Measurements from ENCODE around the gene ZNRF3. TPM values are rescaled to one million over a fixed set of nuclear protein-coding genes. Genes with fewer than 3 reads are reported as not detected.

Gene ZNRF3
- polyA plus RNA-seq, 1 donor (not counting 4 experiments of a cell fraction or from before 2014, with no cell fraction given) = 2.6 TPM

- Histone ChIP-seq H3K4me3 (ENCODE audit: control insufficient read depth in 2 of 3, extremely low read depth in 1 of 3, insufficient read depth in 2 of 3, low read depth in 1 of 3, low read length in 3 of 3) (no peak overlapping the region), H3K79me2 (ENCODE audit: control insufficient read depth, insufficient read depth, low read length) (no peaks in the 10 kb centered on the region), H3K4me1 (ENCODE audit: control insufficient read depth, extremely low read depth, insufficient read depth, low read length) (peaks cover 2% of the 10 kb centered on the region), H3K27me3 (ENCODE audit: control insufficient read depth, extremely low read depth, insufficient read depth, low read length) (no peaks in the 10 kb centered on the region), H3K4me2 (ENCODE audit: control insufficient read depth, extremely low read depth, insufficient read depth, low read depth, low read length) (no peak overlapping the region), H4K20me1 (ENCODE audit: control insufficient read depth, extremely low read depth, insufficient read depth, low read length) (no peaks in the 10 kb centered on the region), H3K9me3 (ENCODE audit: control insufficient read depth, low read depth, low read length) (no peaks in the 10 kb centered on the region), H3K9ac (ENCODE audit: control insufficient read depth, extremely low read depth, insufficient read depth, low read length) (no peak overlapping the region), H3K36me3 (ENCODE audit: control insufficient read depth in 2 of 2, extremely low read depth in 1 of 2, insufficient read depth in 2 of 2, low read length in 2 of 2) (peaks cover 4 to 5% of the 10 kb centered on the region in 2 experiments), H3K27ac (ENCODE audit: control insufficient read depth, insufficient read depth, low read length) (no peak overlapping the region), H3K9me1 (ENCODE audit: control insufficient read depth, extremely low read depth, insufficient read depth, low read length) (no peaks in the 10 kb centered on the region), H2AFZ (ENCODE audit: control insufficient read depth, low read length) (no peak overlapping the region)
- TF ChIP-seq EZH2 (IDR thresholded peaks at IDR 0.05; ENCODE audit: low read length) = no peak
- TF ChIP-seq, protein P1, sequence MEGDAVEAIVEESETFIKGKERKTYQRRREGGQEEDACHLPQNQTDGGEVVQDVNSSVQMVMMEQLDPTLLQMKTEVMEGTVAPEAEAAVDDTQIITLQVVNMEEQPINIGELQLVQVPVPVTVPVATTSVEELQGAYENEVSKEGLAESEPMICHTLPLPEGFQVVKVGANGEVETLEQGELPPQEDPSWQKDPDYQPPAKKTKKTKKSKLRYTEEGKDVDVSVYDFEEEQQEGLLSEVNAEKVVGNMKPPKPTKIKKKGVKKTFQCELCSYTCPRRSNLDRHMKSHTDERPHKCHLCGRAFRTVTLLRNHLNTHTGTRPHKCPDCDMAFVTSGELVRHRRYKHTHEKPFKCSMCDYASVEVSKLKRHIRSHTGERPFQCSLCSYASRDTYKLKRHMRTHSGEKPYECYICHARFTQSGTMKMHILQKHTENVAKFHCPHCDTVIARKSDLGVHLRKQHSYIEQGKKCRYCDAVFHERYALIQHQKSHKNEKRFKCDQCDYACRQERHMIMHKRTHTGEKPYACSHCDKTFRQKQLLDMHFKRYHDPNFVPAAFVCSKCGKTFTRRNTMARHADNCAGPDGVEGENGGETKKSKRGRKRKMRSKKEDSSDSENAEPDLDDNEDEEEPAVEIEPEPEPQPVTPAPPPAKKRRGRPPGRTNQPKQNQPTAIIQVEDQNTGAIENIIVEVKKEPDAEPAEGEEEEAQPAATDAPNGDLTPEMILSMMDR (optimal IDR thresholded peaks at IDR 0.05 in 1 of 3, IDR thresholded peaks at IDR 0.05 in 1 of 3, conservative IDR thresholded peaks at IDR 0.05 in 1 of 3; ENCODE audit: extremely low read depth in 1 of 3, insufficient read depth in 2 of 3, low read length in 3 of 3) = no peak
- dilution Hi-C loops (cut with MboI; ENCODE audit: extremely low pct_ligation_motif_present, low sequenced_read_pairs) = no loop called here
- FAIRE-seq = no peak
- DNase-seq (ENCODE audit: low read depth, low spot score) = no peak
These were observed 170.9 kb downstream of the ZNRF3 start for GRCh38 chr22:29054251-29054767.

DNA sequence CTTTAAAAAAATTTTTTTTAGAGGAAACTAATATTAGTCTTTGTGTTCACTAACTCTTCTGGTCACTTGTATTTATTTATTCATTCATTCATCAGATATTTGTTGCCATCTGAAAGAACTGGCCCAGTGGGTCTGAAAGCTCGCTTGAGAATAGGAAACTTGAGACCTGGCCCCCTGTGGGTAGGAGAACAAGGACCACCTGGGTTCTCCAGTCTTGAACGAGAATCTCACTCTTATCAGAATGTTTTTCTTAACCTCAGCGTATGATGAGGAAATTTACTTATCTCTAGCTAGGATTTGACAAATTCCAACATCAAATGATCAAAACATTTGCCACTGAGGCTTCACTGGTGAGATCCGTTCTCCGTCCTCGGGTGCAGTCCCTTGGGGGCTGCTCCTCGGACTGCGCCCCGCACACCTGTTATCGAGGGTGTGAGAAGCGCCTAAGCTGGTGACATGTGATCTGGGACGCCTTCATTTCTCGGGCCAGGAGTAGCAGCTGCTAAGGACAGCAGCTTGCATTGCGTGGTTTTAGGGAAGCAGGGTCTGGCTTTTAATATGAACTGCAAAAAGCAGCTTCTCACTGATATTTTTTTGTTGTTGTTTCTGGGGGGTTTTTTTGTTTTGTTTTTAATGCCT lies 171.9 kb downstream of the ZNRF3 start:
- no peak overlapping the region for H2AFZ ChIP-seq (ENCODE audit: control insufficient read depth, low read length)
- H3K9ac ChIP-seq (ENCODE audit: control insufficient read depth, extremely low read depth, insufficient read depth, low read length) = no peak overlapping the region
- H3K4me1 ChIP-seq (ENCODE audit: control insufficient read depth, extremely low read depth, insufficient read depth, low read length) = no peaks in the 10 kb centered on the region
- peaks cover 2 to 5% of the 10 kb centered on the region in 2 experiments for H3K36me3 ChIP-seq (ENCODE audit: control insufficient read depth in 2 of 2, extremely low read depth in 1 of 2, insufficient read depth in 2 of 2, low read length in 2 of 2)
- no peak for DNase-seq (ENCODE audit: low read depth, low spot score)
- dilution Hi-C loops (cut with MboI; ENCODE audit: extremely low pct_ligation_motif_present, low sequenced_read_pairs) = no loop called here
- no peak for FAIRE-seq
- no peaks in the 10 kb centered on the region for H4K20me1 ChIP-seq (ENCODE audit: control insufficient read depth, extremely low read depth, insufficient read depth, low read length)
- no peaks in the 10 kb centered on the region for H3K79me2 ChIP-seq (ENCODE audit: control insufficient read depth, insufficient read depth, low read length)
- H3K4me2 ChIP-seq (ENCODE audit: control insufficient read depth, extremely low read depth, insufficient read depth, low read depth, low read length) = no peak overlapping the region
- no peaks in the 10 kb centered on the region for H3K9me1 ChIP-seq (ENCODE audit: control insufficient read depth, extremely low read depth, insufficient read depth, low read length)
- TF ChIP-seq, protein P1 (optimal IDR thresholded peaks at IDR 0.05 in 1 of 3, IDR thresholded peaks at IDR 0.05 in 1 of 3, conservative IDR thresholded peaks at IDR 0.05 in 1 of 3; ENCODE audit: extremely low read depth in 1 of 3, insufficient read depth in 2 of 3, low read length in 3 of 3) = no peak
- no peak for TF ChIP-seq EZH2 (IDR thresholded peaks at IDR 0.05; ENCODE audit: low read length)
- no peaks in the 10 kb centered on the region for H3K9me3 ChIP-seq (ENCODE audit: control insufficient read depth, low read depth, low read length)
- H3K27ac ChIP-seq (ENCODE audit: control insufficient read depth, insufficient read depth, low read length) = no peak overlapping the region
- H3K27me3 ChIP-seq (ENCODE audit: control insufficient read depth, extremely low read depth, insufficient read depth, low read length) = no peaks in the 10 kb centered on the region
- H3K4me3 ChIP-seq (ENCODE audit: control insufficient read depth in 2 of 3, extremely low read depth in 1 of 3, insufficient read depth in 2 of 3, low read depth in 1 of 3, low read length in 3 of 3) = no peak overlapping the region
